Measurements from ENCODE around the gene FAM98B.
A peak's percentile ranks its signal among the peaks of the same experiment; 100 is the strongest.
"Not testable (repeated sequence)": the region's sequence is repeated elsewhere in the genome, so short reads cannot be mapped to it uniquely, and the experiment has no call there.

The FAM98B gene

GRCh38 chr15:38453971-38454695 is at the start of gene FAM98B:
Gene FAM98B, plus strand, starts transcription at chr15:38454127. Its CDS starts 35 bp downstream, at chr15:38454162.
- peak; percentile 87 for DNase-seq

- no peak for DNase-seq
Observed at GRCh38 chr15:38406436-38406835, 47.5 kb upstream of the FAM98B start.

- DNase-seq: no peak
Observed at GRCh38 chr15:38408576-38408975, 45.4 kb upstream of the FAM98B start.

- DNase-seq: no peak
Observed at GRCh38 chr15:38411902-38412301, 42.0 kb upstream of the FAM98B start.

- DNase-seq: no peak
Observed at GRCh38 chr15:38412466-38412865, 41.5 kb upstream of the FAM98B start.

- no peak for DNase-seq
Observed at GRCh38 chr15:38414357-38414756, 39.6 kb upstream of the FAM98B start.

GRCh38 chr15:38421069-38421690 is 32.7 kb upstream of the FAM98B start:
- no peak for DNase-seq

GRCh38 chr15:38424101-38424552 is 29.8 kb upstream of the FAM98B start:
- DNase-seq: no peak

GRCh38 chr15:38425269-38425668 is 28.7 kb upstream of the FAM98B start:
- DNase-seq: no peak

GRCh38 chr15:38427380-38427779 is 26.5 kb upstream of the FAM98B start:
- no peak for DNase-seq

GRCh38 chr15:38430106-38430760 is 23.7 kb upstream of the FAM98B start:
- DNase-seq: no peak

- DNase-seq: no peak
Observed at GRCh38 chr15:38436993-38437392, 16.9 kb upstream of the FAM98B start.

- DNase-seq: not testable (repeated sequence)
Observed at GRCh38 chr15:38437603-38438002, 16.3 kb upstream of the FAM98B start.

- DNase-seq: no peak
Observed at GRCh38 chr15:38438031-38438986, 15.6 kb upstream of the FAM98B start.

GRCh38 chr15:38440353-38441129 is 13.4 kb upstream of the FAM98B start:
- peak; percentile 20 for DNase-seq

GRCh38 chr15:38441130-38441519 is 12.8 kb upstream of the FAM98B start:
- DNase-seq: no peak

GRCh38 chr15:38454696-38455090 is 766 bp downstream of the FAM98B start:
- DNase-seq: no peak

- no peak for DNase-seq
Observed at GRCh38 chr15:38455092-38455491, 1.2 kb downstream of the FAM98B start.

- no peak for DNase-seq
Observed at GRCh38 chr15:38458646-38459045, 4.7 kb downstream of the FAM98B start.

GRCh38 chr15:38459480-38459879 is 5.6 kb downstream of the FAM98B start:
- no peak for DNase-seq

- DNase-seq: no peak
Observed at GRCh38 chr15:38460543-38460942, 6.6 kb downstream of the FAM98B start.

Data from stimulated activated CD4-positive, alpha-beta T cell treated with anti-CD3 and anti-CD28 coated beads, Interleukin-12 subunit alpha, Interleukin-12 subunit beta, amount 100 ng/mL, for 4 hours (primary cell).